Cardiac fibroblast (primary cell): ENCODE results near the gene ANKMY1.

ENCODE experiments used
- DNase-seq, 2 donors: peaks; one replicate each; pipeline versions ENCODE4 v3.0.0 to v3.0.0-alpha.2; 2010; ENCODE audit warnings: low read depth in 2 of 2
- H3K4me3 ChIP-seq, 2 donors: replicated peaks in 1 of 2; 1 replicate in 1 of 2; 2 replicates in 1 of 2; pipeline ENCODE4 v1.5.1; 2011; ENCODE audit warnings: low read depth in 2 of 2, low read length in 2 of 2, mild to moderate bottlenecking in 2 of 2, moderate library complexity in 1 of 2
- CTCF ChIP-seq: IDR thresholded peaks from one replicate; pipeline ENCODE4 v1.5.1; 2011; ENCODE audit warnings: low read depth, mild to moderate bottlenecking, low read length, inconsistent platforms

Gene ANKMY1

GRCh38 chr2:240598311-240598911, 40.6 kb upstream of the ANKMY1 start:
- H3K4me3 ChIP-seq = no peak overlapping the region
- no peak for TF ChIP-seq CTCF
- no peak for DNase-seq

- DNase-seq = no peak
- no peak for TF ChIP-seq CTCF
These were observed 39.8 kb upstream of the ANKMY1 start for GRCh38 chr2:240597419-240598181.

DNA sequence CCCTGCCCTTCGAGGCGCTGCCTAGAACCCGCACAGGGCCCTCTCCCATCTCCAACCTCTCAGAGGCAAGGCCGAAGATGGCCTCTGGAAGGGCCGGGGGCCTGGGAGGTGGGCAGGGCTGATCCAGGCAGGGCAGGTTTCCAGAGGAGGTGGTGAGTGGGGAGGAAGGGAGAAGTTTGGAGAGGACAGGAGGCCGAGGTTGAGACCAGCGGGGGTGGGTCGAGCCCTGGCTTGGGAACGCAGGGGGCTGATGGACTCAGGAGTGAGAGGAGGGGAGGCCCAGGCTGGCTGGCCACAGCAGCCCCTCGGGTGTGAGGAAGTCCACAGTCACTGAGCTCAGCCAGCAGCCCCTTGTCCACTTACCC, 39.2 kb upstream of the ANKMY1 start:
- no peak for TF ChIP-seq CTCF

More at GRCh38 chr2:240597419-240598181, 39.8 kb upstream of the ANKMY1 start:
- H3K4me3 ChIP-seq = no peak overlapping the region

GRCh38 chr2:240596491-240596931, 38.7 kb upstream of the ANKMY1 start:
- no peak for TF ChIP-seq CTCF
- no peak overlapping the region for H3K4me3 ChIP-seq
- no peak for DNase-seq

More for the DNA sequence above, 39.2 kb upstream of the ANKMY1 start:
- H3K4me3 ChIP-seq = no peak overlapping the region
- DNase-seq = no peak

- no peak for TF ChIP-seq CTCF
- DNase-seq = no peak
- H3K4me3 ChIP-seq = no peak overlapping the region
These were observed 38.3 kb upstream of the ANKMY1 start for GRCh38 chr2:240596080-240596460.

GRCh38 chr2:240595381-240596079, 37.7 kb upstream of the ANKMY1 start:
- peak; percentile 38 for TF ChIP-seq CTCF
- DNase-seq = peak in 1 of 2 donors; percentile 10
- no peak overlapping the region for H3K4me3 ChIP-seq
